Measurements from ENCODE around the gene PXDN. TPM values are rescaled to one million over a fixed set of nuclear protein-coding genes. Genes with fewer than 3 reads are reported as not detected.

PXDN gene
- total RNA-seq, 1 experiment from 2014 or later = 0.25 TPM

- Mint-ChIP-seq H3K27me3 (ENCODE audit: insufficient read depth, unreplicated experiment) (no peaks in the 10 kb centered on the region), H3K27ac (ENCODE audit: unreplicated experiment) (no peak overlapping the region), H3K9me3 (ENCODE audit: unreplicated experiment) (peaks cover 9% of the 10 kb centered on the region), H3K4me3 (ENCODE audit: unreplicated experiment) (no peak overlapping the region), H3K4me1 (ENCODE audit: low read depth, unreplicated experiment) (no peaks in the 10 kb centered on the region), H3K36me3 (ENCODE audit: insufficient read depth, unreplicated experiment) (no peaks in the 10 kb centered on the region)
- intact Hi-C loops (cut with micrococcal nuclease; ENCODE audit: unreplicated experiment) = no loop called here
- TF ChIP-seq CTCF (IDR thresholded peaks at IDR 0.05; ENCODE audit: insufficient read depth in 1 of 2, low read depth in 1 of 2, low read length in 1 of 2, severe bottlenecking in 1 of 2, unreplicated experiment in 1 of 2) = no peak
- ChIA-PET CTCF (no interaction called here), POLR2A (no interaction called here)
- Histone ChIP-seq H3K4me1 (no peaks in the 10 kb centered on the region), H3K36me3 (ENCODE audit: control insufficient read depth, insufficient read depth, low read length) (no peaks in the 10 kb centered on the region), H3K27me3 (replicated peaks; ENCODE audit: control insufficient read depth, insufficient read depth, low read length) (no peaks in the 10 kb centered on the region), H3K4me3 (ENCODE audit: low read depth, low read length) (no peak overlapping the region), H3K9me3 (no peaks in the 10 kb centered on the region)
- BruUV-seq (replicated peaks) = no TSS peak
- DNase-seq = no peak
Measured at GRCh38 chr2:1652034-1652790, 92.1 kb downstream of the PXDN start.

GRCh38 chr2:1651121-1652033 lies 92.9 kb downstream of the PXDN start:
- H3K36me3 ChIP-seq (ENCODE audit: control insufficient read depth, insufficient read depth, low read length) = no peaks in the 10 kb centered on the region

More at GRCh38 chr2:1651121-1652033, 92.9 kb downstream of the PXDN start:
- BruUV-seq (replicated peaks) = no TSS peak
- H3K9me3 ChIP-seq = no peaks in the 10 kb centered on the region
- H3K4me1 ChIP-seq = no peaks in the 10 kb centered on the region
- no peaks in the 10 kb centered on the region for H3K27me3 ChIP-seq (replicated peaks; ENCODE audit: control insufficient read depth, insufficient read depth, low read length)
- peaks cover 9% of the 10 kb centered on the region for H3K9me3 Mint-ChIP-seq (ENCODE audit: unreplicated experiment)
- CTCF ChIA-PET = no interaction called here
- H3K36me3 Mint-ChIP-seq (ENCODE audit: insufficient read depth, unreplicated experiment) = no peaks in the 10 kb centered on the region
- H3K27me3 Mint-ChIP-seq (ENCODE audit: insufficient read depth, unreplicated experiment) = no peaks in the 10 kb centered on the region
- H3K4me1 Mint-ChIP-seq (ENCODE audit: low read depth, unreplicated experiment) = no peaks in the 10 kb centered on the region
- H3K27ac Mint-ChIP-seq (ENCODE audit: unreplicated experiment) = no peak overlapping the region
- no peak for TF ChIP-seq CTCF (IDR thresholded peaks at IDR 0.05; ENCODE audit: insufficient read depth in 1 of 2, low read depth in 1 of 2, low read length in 1 of 2, severe bottlenecking in 1 of 2, unreplicated experiment in 1 of 2)
- no peak for DNase-seq
- intact Hi-C loops (cut with micrococcal nuclease; ENCODE audit: unreplicated experiment) = no loop called here
- no peak overlapping the region for H3K4me3 ChIP-seq (ENCODE audit: low read depth, low read length)
- POLR2A ChIA-PET = no interaction called here
- no peak overlapping the region for H3K4me3 Mint-ChIP-seq (ENCODE audit: unreplicated experiment)
